ENCODE measurements around the gene LYRM1.

DNA sequence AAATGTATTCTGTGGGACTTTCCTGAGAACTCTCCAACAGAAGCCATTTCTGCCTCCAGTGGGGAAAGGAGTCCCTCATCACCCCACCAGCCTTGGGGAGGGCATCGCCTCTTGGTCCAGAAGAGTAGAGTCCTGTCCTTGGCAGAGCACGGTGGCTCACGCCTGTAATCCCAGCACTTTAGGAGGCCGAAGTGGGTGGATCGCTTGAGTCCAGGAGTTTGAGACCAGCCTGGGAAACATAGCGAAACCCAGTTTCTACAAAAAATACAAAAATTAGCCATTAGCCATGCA, 41.0 kb downstream of the LYRM1 start:
- TF ChIP-seq EZH2 (IDR thresholded peaks at IDR 0.05) (no peak), POLR2AphosphoS5 (IDR thresholded peaks at IDR 0.05; ENCODE audit: borderline replicate concordance, low read depth, low read length) (no peak), FOXP2 (optimal IDR thresholded peaks at IDR 0.05; ENCODE audit: control extremely low read depth, extremely low read length, insufficient read depth) (no peak)
